HepG2 (cell line): ENCODE measurements around the gene CALD1. TPM values are rescaled to one million over a fixed set of nuclear protein-coding genes. Genes with fewer than 3 reads are reported as not detected.

Experiments
- AHDC1 ChIP-seq: sonication (generic); formaldehyde crosslinking; IDR thresholded peaks from 2 replicates; pipeline ENCODE4 v1.5.1; 2020; ENCODE audit warnings: mild to moderate bottlenecking, missing genetic modification reagents, borderline replicate concordance
- RXRA ChIP-seq: sonication (generic); formaldehyde crosslinking; IDR thresholded peaks from 2 replicates; pipeline ENCODE4 v1.5.1; 2020; ENCODE audit warnings: missing genetic modification reagents
- SOX5 ChIP-seq: IDR thresholded peaks from 2 replicates; pipeline ENCODE4 v1.6.1; 2016; ENCODE audit warnings: borderline replicate concordance
- TAF1 ChIP-seq: sonication (generic); formaldehyde crosslinking; IDR thresholded peaks from 2 replicates; pipeline ENCODE4 v1.4.0; 2020; ENCODE audit warnings: missing genetic modification reagents
- YEATS4 ChIP-seq: sonication (generic); formaldehyde crosslinking; IDR thresholded peaks from 2 replicates; pipeline ENCODE4 v1.4.0; 2020; ENCODE audit warnings: missing genetic modification reagents, borderline replicate concordance
- ZNF180 ChIP-seq: sonication (generic); formaldehyde crosslinking; IDR thresholded peaks from 2 replicates; pipeline ENCODE4 v1.4.0; 2020; ENCODE audit warnings: low read depth, missing genetic modification reagents, borderline replicate concordance
- ZNF446 ChIP-seq: sonication (generic); formaldehyde crosslinking; IDR thresholded peaks from 2 replicates; pipeline ENCODE4 v1.5.0; 2020; ENCODE audit warnings: mild to moderate bottlenecking, missing genetic modification reagents
- ZNF83 ChIP-seq: sonication (generic); formaldehyde crosslinking; IDR thresholded peaks from 2 replicates; pipeline ENCODE4 v1.4.0; 2020; ENCODE audit warnings: missing genetic modification reagents, mild to moderate bottlenecking, borderline replicate concordance
- ZXDC ChIP-seq: sonication (generic); formaldehyde crosslinking; IDR thresholded peaks from 2 replicates; pipeline ENCODE4 v1.5.0; 2020; ENCODE audit warnings: mild to moderate bottlenecking, missing genetic modification reagents
- polyA plus RNA-seq, 8 experiments: library from polyadenylated mRNA; depleted of rRNA in 3 of 8; stranded (reverse) in 7 of 8; unstranded in 1 of 8; fragments of >200 nt; fragmentation: Illumina TruSeq in 4 of 8; extraction: Trizol in 4 of 8; gene quantifications; 2 replicates each; pipeline versions ENCODE4 v1.2.1 to v1.2.3, GENCODE V29; 2011 to 2016; ENCODE audit warnings: low read depth in 4 of 8, missing spikeins in 1 of 8, mixed read lengths in 1 of 8; ENCODE audit not compliant: insufficient read depth in 1 of 8
- total RNA-seq, 5 experiments: library from RNA; depleted of rRNA; stranded (reverse); fragments of >200 nt; fragmentation: Illumina TruSeq; extraction: Trizol; gene quantifications; 2 replicates each; pipeline ENCODE4 v1.2.3, GENCODE V29; 2016; ENCODE audit warnings: low read depth in 1 of 5
- TF ChIP-seq, protein P1 (sequence below): sonication (generic); formaldehyde crosslinking; IDR thresholded peaks from 2 replicates; pipeline ENCODE4 v1.9.0; 2021; ENCODE audit warnings: missing genetic modification reagents, borderline replicate concordance
- TF ChIP-seq, protein P2 (sequence below): sonication (generic); formaldehyde crosslinking; IDR thresholded peaks from 2 replicates; pipeline ENCODE4 v1.4.0; 2020; ENCODE audit warnings: mild to moderate bottlenecking, missing genetic modification reagents
- TF ChIP-seq, protein P3 (sequence below): IDR thresholded peaks from 2 replicates; pipeline ENCODE4 v1.6.1; 2016; ENCODE audit warnings: low read depth, borderline replicate concordance
- TF ChIP-seq, protein P4 (sequence below): sonication (generic); formaldehyde crosslinking; IDR thresholded peaks from 2 replicates; pipeline ENCODE4 v1.4.0; 2020; ENCODE audit warnings: mild to moderate bottlenecking, missing genetic modification reagents, borderline replicate concordance

The CALD1 gene
- total and polyA plus RNA-seq, 2 of the 13 experiments (the other 11 are each of a cell fraction or from before 2014, with no cell fraction given): 53.0 to 112 TPM

GRCh38 chr7:134891262-134891695 lies 111.8 kb downstream of the CALD1 start (continued):
- TF ChIP-seq, protein P1, sequence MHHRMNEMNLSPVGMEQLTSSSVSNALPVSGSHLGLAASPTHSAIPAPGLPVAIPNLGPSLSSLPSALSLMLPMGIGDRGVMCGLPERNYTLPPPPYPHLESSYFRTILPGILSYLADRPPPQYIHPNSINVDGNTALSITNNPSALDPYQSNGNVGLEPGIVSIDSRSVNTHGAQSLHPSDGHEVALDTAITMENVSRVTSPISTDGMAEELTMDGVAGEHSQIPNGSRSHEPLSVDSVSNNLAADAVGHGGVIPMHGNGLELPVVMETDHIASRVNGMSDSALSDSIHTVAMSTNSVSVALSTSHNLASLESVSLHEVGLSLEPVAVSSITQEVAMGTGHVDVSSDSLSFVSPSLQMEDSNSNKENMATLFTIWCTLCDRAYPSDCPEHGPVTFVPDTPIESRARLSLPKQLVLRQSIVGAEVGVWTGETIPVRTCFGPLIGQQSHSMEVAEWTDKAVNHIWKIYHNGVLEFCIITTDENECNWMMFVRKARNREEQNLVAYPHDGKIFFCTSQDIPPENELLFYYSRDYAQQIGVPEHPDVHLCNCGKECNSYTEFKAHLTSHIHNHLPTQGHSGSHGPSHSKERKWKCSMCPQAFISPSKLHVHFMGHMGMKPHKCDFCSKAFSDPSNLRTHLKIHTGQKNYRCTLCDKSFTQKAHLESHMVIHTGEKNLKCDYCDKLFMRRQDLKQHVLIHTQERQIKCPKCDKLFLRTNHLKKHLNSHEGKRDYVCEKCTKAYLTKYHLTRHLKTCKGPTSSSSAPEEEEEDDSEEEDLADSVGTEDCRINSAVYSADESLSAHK: peak; percentile 32; the same call in 1 of the 2 replicates
- TF ChIP-seq SOX5 (CRISPR knock-in tag) (peak; percentile 83), ZNF83 (CRISPR knock-in tag) (no peak), TAF1 (CRISPR knock-in tag) (peak; percentile 74), YEATS4 (peak; percentile 76; the same call in 1 of the 2 replicates), ZNF446 (CRISPR knock-in tag) (no peak), ZXDC (CRISPR knock-in tag) (peak; percentile 29; the same call in 1 of the 2 replicates), ZNF180 (CRISPR knock-in tag) (no peak), AHDC1 (no peak), RXRA (CRISPR knock-in tag) (peak; percentile 56)
- TF ChIP-seq, protein P2, sequence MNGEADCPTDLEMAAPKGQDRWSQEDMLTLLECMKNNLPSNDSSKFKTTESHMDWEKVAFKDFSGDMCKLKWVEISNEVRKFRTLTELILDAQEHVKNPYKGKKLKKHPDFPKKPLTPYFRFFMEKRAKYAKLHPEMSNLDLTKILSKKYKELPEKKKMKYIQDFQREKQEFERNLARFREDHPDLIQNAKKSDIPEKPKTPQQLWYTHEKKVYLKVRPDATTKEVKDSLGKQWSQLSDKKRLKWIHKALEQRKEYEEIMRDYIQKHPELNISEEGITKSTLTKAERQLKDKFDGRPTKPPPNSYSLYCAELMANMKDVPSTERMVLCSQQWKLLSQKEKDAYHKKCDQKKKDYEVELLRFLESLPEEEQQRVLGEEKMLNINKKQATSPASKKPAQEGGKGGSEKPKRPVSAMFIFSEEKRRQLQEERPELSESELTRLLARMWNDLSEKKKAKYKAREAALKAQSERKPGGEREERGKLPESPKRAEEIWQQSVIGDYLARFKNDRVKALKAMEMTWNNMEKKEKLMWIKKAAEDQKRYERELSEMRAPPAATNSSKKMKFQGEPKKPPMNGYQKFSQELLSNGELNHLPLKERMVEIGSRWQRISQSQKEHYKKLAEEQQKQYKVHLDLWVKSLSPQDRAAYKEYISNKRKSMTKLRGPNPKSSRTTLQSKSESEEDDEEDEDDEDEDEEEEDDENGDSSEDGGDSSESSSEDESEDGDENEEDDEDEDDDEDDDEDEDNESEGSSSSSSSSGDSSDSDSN (CRISPR knock-in tag): peak; percentile 88
- TF ChIP-seq, protein P3, sequence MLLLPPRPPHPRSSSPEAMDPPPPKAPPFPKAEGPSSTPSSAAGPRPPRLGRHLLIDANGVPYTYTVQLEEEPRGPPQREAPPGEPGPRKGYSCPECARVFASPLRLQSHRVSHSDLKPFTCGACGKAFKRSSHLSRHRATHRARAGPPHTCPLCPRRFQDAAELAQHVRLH (CRISPR knock-in tag): peak; percentile 83; the same call in 1 of the 2 replicates
- TF ChIP-seq, protein P4, sequence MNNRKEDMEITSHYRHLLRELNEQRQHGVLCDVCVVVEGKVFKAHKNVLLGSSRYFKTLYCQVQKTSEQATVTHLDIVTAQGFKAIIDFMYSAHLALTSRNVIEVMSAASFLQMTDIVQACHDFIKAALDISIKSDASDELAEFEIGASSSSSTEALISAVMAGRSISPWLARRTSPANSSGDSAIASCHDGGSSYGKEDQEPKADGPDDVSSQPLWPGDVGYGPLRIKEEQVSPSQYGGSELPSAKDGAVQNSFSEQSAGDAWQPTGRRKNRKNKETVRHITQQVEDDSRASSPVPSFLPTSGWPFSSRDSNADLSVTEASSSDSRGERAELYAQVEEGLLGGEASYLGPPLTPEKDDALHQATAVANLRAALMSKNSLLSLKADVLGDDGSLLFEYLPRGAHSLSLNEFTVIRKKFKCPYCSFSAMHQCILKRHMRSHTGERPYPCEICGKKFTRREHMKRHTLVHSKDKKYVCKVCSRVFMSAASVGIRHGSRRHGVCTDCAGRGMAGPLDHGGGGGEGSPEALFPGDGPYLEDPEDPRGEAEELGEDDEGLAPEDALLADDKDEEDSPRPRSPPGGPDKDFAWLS (CRISPR knock-in tag): no peak
